NCI-H128 (cell line): Measurements from ENCODE around the gene IKZF1.
"Not testable (repeated sequence)": the region's sequence is repeated elsewhere in the genome, so short reads cannot be mapped to it uniquely, and the experiment has no call there.

Source experiments
- DNase-seq: peaks from one replicate; lab custom pipeline; 2025; ENCODE audit not compliant: unreplicated experiment; lab: John Stamatoyannopoulos, UW

Gene IKZF1

DNA sequence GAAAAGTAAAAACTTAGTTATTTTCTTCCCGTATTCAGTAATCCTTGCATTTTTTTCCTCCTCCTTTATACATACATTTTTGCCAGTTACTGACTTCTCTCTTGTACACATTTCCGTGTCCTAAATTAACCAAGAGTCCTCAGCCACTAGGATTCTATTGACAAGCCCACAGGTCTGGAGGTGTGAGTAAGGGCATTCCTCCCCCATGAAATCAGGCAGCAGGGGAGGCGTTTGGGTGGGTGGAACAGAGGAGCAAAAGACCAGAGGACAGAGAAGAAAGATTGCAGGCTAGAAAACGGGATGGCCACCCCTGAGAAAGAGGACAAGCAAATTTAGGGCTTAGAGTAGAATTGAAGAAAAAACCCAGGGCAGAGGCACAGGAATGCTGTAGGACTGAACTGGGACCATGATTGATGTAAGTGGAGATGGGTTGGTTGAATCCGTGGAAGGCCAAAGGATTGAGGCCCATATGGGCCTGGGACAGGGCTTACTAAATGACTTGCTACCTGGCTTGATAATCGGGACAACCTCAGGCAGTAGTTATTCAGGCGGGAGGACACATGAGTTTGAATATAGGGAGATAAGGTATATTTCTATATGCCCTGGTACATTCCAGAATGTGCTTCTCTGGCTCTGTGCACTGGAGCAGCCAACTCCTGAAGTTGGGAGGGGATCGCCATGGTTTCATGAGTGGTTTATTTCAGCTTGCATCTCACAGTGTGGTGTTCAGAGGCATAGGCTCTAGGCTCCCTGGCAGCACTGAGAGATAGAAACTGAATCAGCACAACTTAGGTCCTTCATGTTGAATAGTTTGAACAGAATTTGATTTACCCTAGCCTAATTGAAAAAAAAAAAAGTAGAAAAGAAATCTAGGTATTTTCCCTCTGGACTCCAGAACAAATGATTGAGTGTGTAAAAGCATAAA, 28.0 kb downstream of the IKZF1 start:
- DNase-seq = no peak

DNA sequence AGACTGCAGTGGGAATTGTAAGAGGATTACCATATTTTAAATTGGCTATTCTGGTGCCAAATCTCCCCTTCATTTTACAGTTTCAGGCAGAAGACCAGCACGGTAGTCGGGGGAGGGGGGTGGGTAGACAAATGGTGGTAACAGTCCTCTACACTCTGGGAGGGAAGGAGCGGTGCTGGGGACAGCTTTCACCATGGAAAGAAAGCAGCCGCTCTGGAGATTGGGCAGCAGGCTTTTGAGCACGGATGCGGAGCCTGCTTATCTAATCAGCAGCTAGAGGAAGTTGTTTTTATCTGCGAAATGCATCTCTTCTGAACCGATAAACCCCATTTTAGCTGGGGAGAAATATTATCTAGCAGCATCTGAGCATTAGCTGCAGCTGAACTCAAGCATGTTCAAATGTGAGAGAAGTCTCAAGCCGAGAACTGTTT, 28.7 kb downstream of the IKZF1 start:
- DNase-seq = no peak

DNA sequence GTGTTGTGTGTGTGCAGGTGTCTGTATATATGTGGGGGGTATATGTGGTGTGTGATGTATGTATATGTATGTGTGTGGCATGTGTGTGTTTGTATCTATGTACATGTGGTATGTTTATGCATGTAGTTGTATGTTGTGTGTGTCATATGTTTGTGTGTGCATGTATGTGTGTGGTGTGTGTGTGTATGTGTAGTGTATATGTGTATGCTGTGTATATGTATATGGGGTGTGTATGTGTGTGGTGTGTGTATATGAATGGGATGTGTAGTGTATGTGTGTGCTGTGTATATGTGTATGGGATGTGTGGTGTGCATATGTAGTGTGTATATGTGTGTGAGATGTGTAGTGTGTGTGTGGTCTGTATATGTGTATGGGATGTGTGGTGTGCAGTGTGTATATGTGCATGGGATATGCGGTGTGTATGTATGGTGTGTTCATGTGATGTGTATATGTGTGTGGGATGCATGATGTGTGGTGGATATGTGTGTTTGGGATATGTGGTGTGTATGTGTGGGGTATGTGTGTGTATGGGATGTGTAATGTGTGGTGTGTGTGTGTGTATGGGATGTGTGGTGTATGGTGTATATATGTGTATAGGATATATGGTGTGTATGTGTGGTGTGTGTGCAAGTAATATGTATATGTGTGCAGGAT, 30.0 kb downstream of the IKZF1 start:
- DNase-seq = no peak

DNA sequence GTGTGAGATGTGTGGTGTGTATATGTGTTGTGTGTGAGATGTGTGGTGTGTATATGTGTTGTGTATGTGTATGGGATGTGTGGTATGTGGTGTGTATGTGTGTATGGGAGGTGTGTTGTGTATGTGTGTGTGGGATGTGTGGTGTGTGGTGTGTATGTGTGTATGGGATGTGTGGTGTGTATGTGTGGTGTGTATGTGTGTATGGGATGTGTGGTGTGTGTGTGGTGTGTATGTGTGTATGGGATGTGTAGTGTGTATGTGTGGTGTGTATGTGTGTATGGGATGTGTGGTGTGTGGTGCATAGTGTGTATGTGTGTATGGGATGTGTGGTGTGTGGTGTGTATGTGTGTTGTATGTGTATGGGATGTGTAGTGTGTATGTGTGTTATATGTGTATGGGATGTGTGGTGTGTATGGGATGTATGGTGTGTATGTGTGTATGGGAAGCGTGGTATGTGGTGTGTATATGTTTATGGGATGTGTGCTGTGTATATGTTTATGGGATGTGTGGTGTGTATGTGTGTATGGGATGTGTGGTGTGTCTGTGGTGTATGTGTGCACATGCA, 30.8 kb downstream of the IKZF1 start:
- no peak for DNase-seq

DNA sequence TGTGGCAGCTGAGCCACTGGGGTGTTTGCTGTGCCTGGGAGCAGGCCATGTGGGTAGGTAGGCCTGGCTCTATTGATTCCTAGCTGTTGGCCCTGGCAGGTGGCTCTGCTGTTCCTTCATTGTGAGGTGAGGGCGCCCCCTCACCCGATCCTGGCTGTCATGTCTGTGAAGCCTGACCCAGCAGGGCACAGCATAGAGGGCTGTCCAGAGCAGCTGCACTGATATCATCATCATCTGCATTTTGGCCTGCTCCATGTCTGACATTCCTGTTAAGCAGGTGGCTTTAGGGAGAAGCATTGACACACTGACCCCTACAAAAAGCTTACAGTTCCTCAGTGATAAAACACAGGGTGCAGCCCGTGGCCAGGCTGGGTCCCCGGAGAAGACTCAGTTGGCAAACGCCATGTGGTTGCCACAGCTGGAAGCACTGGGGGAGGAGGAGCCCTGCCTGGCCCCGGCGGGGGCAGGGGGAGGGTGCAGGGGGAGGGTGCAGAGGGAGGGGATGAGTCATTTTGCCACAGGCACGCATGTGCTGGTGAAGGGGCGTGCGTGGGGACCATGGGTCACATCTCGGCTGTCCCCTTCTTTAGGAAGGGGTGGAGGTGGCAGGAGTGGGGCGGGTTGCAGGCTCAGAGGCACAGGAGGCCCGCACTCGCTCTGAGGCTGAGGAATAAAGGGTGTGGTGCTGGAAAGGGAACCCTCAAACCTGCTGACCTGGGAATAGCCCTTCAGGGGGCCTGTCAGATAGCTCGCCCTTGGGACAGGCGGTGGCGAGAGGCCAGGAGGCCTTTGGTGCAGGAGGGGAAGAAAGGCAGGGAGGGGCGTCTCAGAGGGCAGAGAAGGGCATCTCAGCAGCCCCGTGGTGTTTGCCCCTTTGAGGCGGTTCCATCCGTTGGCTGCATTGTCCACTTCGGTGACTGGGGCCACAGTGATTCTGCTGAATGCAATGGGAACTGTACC, 31.6 kb downstream of the IKZF1 start:
- DNase-seq = no peak

DNA sequence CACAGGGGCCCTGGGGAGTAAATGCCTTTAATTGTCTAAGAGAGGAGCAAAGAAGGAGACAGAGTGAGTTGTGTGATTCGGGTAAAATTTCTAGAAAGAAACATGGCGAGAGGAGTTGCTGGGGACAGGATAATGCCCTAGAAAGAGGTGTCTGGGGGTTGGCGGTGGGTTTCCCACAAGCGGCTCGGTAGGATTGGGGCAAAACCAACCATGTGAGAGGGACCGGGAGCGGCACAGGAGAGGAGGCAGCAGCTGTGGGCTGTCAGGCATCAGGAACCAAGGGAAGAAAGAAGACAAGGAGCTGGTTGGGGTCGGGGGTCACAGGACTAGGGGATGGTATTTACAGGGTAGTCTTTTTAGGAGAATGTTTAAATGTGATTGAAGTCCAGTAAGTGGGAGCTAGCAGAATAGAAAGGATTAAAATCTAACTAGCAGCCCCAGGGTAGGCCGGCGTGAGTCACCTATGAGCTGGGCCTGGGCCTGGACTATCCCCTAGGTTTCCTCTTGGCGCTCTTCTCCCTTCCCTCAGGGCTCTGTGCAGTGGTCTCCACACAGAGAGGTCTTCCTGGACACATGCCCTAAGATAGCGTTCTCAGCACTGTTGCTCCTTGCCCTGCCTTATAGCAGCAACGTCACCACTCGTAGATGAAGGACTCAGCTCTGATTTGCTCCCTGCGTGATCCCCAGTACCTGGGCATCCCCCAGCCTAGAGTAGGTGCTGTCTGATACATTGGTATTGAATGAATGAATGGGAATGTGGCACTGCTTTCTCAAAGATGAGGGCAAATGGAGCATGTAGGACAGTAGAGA, 32.6 kb downstream of the IKZF1 start:
- DNase-seq = no peak

DNA sequence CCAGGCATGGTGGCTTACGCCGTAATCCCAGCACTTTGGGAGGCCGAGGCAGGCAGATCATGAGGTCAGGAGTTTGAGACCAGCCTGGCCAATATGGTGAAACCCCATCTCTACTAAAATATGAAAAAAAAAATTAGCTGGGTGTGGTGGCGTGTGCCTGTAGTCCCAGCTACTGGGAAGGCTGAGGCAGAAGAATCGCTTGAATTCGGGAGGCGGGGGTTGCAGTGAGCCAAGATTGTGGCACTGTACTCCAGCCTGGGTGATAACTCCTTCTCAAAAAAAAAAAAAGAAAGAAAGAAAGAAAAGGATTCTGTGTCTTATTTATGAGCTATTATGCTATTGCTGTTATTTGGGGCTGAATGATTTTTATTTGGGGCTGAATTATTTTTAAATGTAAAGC, 35.0 kb downstream of the IKZF1 start:
- DNase-seq = not testable (repeated sequence)

DNA sequence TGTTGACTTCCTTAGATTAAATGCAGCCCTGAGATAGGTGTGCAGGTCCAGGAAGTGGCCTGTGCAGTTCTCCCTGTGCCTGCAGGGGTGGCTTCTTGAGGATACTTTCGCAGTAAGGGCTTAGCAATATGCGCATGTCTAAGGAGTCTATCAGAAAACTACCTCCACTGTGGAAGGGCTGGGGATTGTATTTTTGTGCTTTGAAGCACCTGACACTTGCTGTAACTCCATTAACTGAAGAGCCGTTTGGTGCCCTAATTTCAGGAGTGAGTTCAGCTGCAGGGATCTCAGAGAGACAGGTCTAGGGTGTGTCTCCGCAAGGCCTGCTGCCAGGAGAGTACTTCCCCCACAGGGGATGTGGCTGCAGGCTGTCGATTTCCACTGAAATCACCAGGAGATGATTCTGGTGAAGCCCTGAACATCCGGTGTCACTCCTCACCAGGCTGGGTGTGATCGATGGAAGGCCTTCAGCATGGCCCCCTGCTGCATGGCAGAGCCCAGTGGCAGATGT, 35.5 kb downstream of the IKZF1 start:
- DNase-seq = peak; percentile 24

DNA sequence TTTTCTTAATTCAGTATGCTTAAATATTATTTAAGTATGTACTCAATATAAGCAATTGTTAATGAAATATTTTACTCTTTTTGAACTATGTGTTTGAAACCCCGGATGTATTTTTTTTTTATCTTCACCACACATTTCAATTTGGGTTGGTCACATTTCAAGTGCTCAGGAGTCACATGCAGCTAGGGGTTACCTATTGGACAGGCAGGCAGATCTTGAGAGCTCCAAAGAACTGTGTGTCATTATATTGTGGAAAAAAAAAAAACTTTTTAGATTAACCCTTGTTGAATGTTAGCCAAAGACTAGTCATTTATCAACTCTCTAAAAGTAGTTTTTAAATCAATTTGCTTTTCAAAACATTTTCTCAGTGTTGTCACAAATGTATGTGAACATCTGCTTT, 37.2 kb downstream of the IKZF1 start:
- DNase-seq = no peak

DNA sequence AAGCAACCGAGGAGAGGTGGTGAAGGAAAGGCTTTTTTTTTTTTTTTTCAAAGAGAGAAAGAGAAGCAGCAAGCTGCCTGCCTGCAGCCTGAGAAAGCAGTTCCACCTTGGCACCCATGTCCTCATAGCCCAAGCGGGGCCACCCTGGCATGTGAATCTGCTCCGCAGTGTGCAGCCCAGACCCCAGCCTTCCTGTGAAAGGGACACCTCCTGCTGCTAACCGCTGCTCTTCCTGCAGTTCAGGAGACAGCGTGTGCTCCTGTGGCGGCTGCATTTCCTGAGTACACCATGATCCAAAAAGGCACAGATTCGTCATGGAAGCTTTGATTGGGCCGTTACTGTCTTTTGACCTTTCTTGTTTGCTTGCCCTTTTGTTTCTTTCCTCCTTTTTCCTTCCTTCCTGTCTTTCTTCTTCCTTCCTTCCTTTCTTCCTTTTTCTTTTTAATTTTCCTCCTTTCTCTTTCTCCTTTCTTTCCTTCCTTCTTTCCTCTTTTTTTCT, 38.1 kb downstream of the IKZF1 start:
- no peak for DNase-seq

DNA sequence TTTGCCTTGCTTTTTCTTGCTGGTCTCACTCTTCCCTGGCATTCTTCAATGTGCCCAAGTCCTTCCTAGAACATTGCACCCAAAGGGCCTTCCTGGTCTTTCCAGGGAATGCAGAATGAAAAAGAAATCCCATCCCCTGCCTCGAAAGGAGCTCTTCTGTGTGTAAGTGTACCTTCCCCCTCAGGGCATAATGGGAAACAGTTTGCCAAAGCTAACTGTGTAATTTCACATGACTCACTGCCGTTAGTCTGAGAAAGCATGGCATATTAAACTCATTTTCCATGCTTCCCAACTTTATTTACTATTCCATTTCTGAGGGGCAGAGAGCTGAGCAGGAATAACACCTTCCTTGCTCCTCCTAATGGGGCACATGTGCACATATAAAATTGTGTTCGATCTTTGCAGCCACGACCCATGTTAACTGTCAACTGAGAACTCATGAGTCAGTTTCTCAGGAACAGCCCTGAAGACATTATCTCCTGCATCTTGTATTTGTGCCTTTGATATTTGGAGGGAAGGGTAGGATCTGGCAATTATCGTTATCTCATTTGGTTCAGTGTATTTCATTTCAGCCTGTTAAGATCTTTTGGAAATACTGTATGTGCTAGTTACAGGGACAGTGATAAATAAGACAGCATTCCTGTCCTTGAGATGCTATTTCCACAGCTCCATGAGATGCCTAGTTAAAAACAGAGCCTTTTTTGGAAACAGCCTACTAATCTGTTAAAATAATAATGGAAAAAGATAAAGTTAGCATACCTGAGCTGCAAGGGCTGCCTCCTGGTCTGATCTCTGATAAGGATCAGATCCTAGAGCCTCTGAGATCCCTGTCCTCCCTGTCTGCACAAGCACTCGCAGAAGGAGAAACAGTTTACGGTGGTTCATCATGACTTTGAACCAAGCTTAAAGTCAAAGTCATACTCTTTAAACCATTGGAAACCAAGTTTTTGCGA, 42.3 kb downstream of the IKZF1 start:
- DNase-seq = no peak

DNA sequence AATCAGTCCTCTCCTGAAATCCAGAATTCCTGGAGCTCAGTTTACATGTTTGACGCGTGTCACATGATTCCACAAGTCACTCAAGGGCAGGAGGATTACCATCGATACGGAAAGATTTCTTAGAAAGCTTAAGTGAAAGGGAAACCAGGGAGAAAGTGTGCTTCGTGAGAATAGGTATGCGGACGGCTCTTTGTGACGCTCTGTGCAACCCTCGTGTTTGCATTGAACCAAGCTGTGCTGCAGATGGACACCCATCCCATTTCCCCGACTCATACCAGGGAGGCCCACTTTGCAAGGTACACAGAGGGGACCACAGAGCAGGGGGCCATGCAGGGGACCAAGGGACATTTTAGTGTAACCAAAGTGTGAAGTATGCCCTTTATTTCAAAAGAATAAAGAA, 43.2 kb downstream of the IKZF1 start:
- DNase-seq = no peak

DNA sequence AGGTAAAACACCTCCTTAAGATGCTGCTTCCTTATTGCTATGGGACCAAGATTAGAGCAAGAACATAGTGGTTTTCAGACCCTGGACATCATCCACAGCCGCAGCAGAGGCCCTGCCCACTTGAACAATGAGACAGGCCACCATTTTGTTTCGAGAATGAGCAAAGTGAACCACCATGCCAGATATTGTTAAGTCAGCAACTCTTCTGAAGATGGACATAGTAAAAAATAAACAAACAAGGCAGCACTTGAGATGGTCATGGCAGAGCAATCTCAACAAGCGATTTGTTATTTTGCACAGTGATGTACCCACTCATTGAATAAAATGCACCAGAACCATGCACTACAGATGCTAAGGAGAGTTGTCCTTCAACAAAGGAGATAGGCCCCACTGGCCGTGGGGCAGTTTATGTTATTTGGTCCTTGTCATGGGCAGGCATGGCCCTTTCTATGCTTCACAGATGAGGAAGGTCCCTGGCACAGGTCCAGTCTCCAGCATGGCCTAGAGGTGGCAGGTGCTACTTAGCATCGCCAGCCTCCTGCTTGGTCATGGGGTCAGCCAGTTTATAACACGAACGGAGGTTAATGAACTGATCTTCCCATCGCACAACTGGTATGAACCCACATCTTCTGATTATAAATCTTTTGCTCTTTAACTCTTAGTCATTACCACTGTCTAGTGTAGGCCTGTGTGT, 44.1 kb downstream of the IKZF1 start:
- no peak for DNase-seq

DNA sequence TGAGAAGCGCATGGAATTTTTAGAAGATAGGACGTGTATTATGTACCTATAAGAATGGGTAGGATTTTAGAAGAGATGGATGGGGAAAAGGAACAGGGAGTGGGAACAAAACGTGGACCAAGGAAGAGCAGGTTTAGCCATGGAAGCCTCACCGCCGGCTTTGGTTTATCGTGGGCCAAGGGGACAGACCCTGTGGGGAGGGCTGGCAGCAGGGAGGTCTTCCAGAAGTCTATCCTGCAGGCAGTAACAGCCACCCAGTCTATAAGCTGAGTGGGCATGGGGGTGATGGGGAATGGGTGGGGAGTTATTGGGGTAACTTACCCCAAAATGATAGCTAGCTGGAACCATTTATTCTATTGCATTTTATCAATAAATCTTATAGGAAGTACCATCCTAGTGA, 44.9 kb downstream of the IKZF1 start:
- DNase-seq = no peak

DNA sequence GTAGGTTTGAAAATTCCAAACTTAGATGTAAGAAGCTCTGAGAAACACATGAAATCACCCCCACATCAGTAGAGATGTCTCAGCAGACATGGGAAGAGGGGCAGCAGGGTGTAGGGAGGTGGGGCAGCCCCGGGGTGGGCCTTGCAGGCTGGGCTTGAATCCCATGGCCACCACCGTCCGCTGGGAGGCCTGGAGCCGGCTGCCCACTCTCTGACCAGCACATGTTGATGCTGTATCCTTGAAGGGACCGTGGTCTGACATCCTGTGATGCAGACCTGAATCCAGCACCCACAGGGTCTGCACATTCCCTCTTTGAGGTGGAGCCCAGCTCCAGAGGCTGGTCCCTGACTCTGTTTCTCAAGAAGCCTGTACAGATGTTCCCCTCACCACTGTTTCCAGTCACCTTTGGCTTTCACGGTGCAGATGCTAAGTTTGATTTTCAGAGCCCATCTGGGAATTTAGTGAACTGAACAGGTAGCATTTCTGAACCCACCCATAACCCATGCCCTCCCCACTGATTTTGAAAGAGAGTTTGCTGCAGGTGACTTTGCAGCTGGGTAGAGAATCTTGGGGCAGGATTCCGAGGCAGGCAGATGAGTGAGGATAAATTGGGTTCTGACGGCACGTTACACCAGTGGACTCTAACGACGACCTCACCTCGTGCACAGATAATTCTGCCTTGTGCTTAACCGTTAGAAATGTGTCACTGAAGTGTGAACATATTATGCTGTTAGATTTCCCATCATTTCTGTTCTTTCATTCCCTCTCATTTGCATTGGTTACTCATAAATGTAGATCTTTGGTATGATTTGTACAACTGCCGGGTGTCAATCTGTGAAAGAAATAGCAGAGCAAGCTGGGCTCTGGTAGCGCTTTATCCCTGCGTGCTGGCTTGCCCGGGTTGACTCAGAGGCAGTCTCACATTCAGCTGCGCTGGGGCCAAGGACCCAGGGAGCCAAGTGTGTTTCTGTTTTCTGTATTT, 45.7 kb downstream of the IKZF1 start:
- DNase-seq = no peak

DNA sequence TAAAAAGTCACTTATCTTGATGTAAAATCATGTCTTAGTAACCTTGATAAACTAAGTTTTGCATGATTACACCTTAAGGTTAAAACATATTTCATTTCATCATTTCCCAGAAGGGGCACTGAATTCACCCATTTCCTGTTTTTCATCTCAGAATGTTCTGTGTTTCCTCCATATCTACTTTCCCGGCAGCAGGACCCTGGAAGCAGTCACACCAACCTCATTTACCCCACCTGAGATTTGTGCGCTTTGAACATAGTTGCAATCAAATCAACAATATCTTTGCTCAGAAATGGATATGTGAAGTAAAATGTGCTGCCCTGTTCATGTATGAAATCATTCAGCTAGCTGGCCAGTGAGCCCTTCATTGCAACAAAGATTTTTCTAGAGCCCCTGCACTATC, 46.8 kb downstream of the IKZF1 start:
- no peak for DNase-seq

DNA sequence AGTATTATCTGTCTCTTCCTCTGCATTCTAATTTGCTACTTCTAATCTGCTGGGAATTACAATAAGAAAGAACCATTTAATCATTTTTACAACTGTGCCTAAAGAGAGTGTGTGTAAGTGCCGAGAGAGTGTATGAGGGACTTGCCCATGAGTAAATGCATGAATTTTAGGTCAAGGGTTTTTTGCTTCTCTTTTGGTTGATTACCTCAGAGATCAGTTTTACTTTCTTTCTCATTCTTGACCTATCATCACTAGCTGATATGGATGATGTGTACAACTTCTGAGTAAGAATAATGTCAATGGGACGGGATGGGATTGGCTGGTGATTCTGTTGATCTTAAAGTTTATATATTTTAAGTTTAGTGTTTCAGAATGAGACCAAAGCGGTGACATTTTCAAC, 47.8 kb downstream of the IKZF1 start:
- DNase-seq = no peak
